PC-9 (cell line): ENCODE data around the gene UBE2B. TPM values are rescaled to one million over a fixed set of nuclear protein-coding genes. Genes with fewer than 3 reads are reported as not detected.

Experiments
- Bru-seq: library from RNA; stranded (reverse); fragments of 400-500 nt; gene quantifications from one replicate; lab custom pipeline; 2021; lab: Mats Ljungman, UMichigan
- BruChase-seq, 2 experiments: library from RNA; stranded (reverse); fragments of 400-500 nt; gene quantifications; one replicate each; lab custom pipeline; 2021; lab: Mats Ljungman, UMichigan
- BruUV-seq: library from RNA; stranded (reverse); fragments of 400-500 nt; replicated peaks from 2 replicates; lab custom pipeline; 2021; lab: Mats Ljungman, UMichigan
- CTCF ChIA-PET: fragments of 300-600 bp; sonication (Branson Sonifier 250); formaldehyde crosslinking; loops from one replicate; lab custom pipeline; 2022; ENCODE audit warnings: antibody characterized with exemption; lab: Charles Lee
- POLR2A ChIA-PET: fragments of 300-600 bp; sonication (Branson Sonifier 250); formaldehyde crosslinking; loops from one replicate; lab custom pipeline; 2022; ENCODE audit warnings: antibody characterized with exemption; ENCODE audit not compliant: unreplicated experiment; lab: Charles Lee
- DNase-seq, 2 experiments: peaks; one replicate each; pipeline versions ENCODE4 v3.0.0 to v3.0.0-alpha.2; 2015 to 2022; ENCODE audit warnings: mixed read lengths in 1 of 2
- H2AFZ ChIP-seq: fragments of 200-600 bp; sonication (generic); 2 replicates; pipeline ENCODE4 v1.8.1; 2017; ENCODE audit warnings: antibody characterized with exemption
- H3F3A ChIP-seq: fragments of 200-600 bp; sonication (generic); 2 replicates; pipeline ENCODE4 v1.8.1; 2017; ENCODE audit warnings: antibody characterized with exemption, mild to moderate bottlenecking, low read depth; ENCODE audit not compliant: insufficient read depth
- H3K27ac ChIP-seq: fragments of 200-600 bp; sonication (generic); 2 replicates; pipeline ENCODE4 v1.6.1; 2016; ENCODE audit warnings: mixed run types
- H3K27me3 ChIP-seq: fragments of 200-600 bp; sonication (generic); 2 replicates; pipeline ENCODE4 v1.6.1; 2016; ENCODE audit warnings: low read depth, mixed run types; ENCODE audit not compliant: insufficient read depth
- H3K36me3 ChIP-seq: fragments of 200-600 bp; sonication (generic); 2 replicates; pipeline ENCODE4 v1.6.1; 2016; ENCODE audit warnings: low read depth, mixed run types
- H3K4me1 ChIP-seq: fragments of 200-600 bp; sonication (generic); replicated peaks from 2 replicates; pipeline ENCODE4 v1.6.1; 2016; ENCODE audit warnings: mixed run types; ENCODE audit not compliant: insufficient read depth
- H3K4me2 ChIP-seq: fragments of 200-600 bp; sonication (generic); 2 replicates; pipeline ENCODE4 v1.6.1; 2017; ENCODE audit warnings: mixed run types
- H3K4me3 ChIP-seq: fragments of 200-600 bp; sonication (generic); 2 replicates; pipeline ENCODE4 v1.6.1; 2016; ENCODE audit warnings: mixed run types
- H3K79me2 ChIP-seq: fragments of 200-600 bp; sonication (generic); 2 replicates; pipeline ENCODE4 v1.6.1; 2017; ENCODE audit warnings: low read depth, mixed run types
- H3K9me2 ChIP-seq: fragments of 200-600 bp; sonication (generic); 2 replicates; pipeline ENCODE4 v1.8.1; 2017; ENCODE audit warnings: mild to moderate bottlenecking; ENCODE audit not compliant: insufficient read depth
- H3K9me3 ChIP-seq: fragments of 200-600 bp; sonication (generic); 2 replicates; pipeline ENCODE4 v1.8.1; 2016; ENCODE audit warnings: low read depth; ENCODE audit not compliant: insufficient read depth
- H4K20me1 ChIP-seq: fragments of 200-600 bp; sonication (generic); 2 replicates; pipeline ENCODE4 v1.8.1; 2017; ENCODE audit not compliant: insufficient read depth
- EZH2 ChIP-seq: fragments of 200-600 bp; sonication (generic); IDR thresholded peaks from 2 replicates; pipeline ENCODE4 v1.8.0; 2017; ENCODE audit warnings: antibody characterized with exemption, low read depth
- intact Hi-C: fragments of 100-400 bp; cut with micrococcal nuclease; formaldehyde crosslinking; loops from one replicate; pipeline ENCODE4 v1.10.0; 2022; ENCODE audit not compliant: unreplicated experiment
- long read RNA-seq: library from polyadenylated mRNA; stranded (forward); transcript quantifications from one replicate; pipeline ENCODE4 v2.0.0, GENCODE V29; 2022
- total RNA-seq: library from RNA; stranded (reverse); gene quantifications from 2 replicates; pipeline ENCODE4 v1.2.3, GENCODE V29; 2021
- TF ChIP-seq, protein P1 (sequence below): fragments of 200-600 bp; sonication (generic); conservative IDR thresholded peaks from 2 replicates; pipeline ENCODE4 v1.6.1; 2017; ENCODE audit warnings: mixed run types, antibody characterized with exemption, mild to moderate bottlenecking, moderate library complexity

Gene UBE2B
- total RNA-seq (61.9 and 85.5 TPM in 2 replicates), Bru-seq, nascent RNA (percentile 94 among the genes with signal in this experiment), BruChase-seq, experiment 1, labeled RNA remaining after a 2-hour chase (percentile 96 among the genes with signal in this experiment), BruChase-seq, experiment 2, labeled RNA remaining after a 6-hour chase (percentile 92 among the genes with signal in this experiment)
- long read RNA-seq, transcript UBE2B-201 (6 exons, 2,515 nt), result major isoform, 25 of 31 reads
- long read RNA-seq, partial matches to known transcripts, result 0 of 31 reads
- long read RNA-seq, other reads (novel, unspliced or antisense), result 4 of 31 reads

DNA sequence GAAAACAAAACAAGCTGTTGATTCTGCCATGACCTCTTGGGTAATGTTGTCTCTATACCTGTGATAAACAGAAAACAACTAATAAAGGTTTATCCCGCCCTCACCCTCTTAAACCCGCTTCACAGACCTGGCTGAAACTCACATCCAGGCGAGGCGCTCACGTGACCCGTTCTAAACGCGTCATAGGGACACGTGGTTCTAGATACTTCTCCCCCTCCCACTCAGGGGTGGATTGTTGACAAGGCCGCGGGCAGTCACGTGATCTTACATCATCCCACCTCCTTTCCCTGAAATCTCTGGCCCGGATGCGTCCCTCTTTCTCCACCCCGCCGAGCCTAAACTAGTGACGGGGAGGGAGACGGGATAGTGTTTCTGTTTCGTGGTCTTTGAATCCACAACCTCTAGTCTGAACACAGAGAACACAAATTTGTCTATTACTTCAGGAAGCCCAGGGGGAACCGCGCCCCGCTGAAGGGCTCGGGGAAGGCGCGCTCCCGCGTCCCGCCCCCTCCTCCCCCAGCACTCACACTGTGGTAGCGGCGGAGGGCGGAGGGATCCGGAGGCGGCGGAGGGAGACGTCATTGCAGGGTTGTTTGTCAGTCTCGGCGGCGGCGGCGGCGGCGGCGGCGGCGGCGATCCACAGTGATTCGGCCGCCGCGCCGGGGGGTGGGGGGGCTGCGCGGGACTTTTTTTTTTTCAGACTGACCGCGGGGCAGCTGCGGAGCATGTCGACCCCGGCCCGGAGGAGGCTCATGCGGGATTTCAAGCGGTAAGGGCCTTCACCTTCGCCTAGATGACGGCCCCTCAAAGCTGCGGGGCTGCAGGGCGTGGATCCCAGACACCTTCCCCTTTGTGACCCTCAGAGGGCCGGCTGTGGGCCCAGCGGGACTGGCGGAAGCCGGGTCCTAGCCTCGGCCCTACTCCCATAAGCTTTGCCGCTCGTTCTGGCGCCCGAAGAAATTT lies at the start of gene UBE2B:
UBE2B (plus strand) TSS at position 699 of the 963 bp plus-strand sequence; CDS start at position 726, 27 bp downstream.
- CTCF ChIA-PET, result interaction anchor here (0.8 kb wide), 1 partner anchor 207 kb away, joined by 3 read pairs; no protein-coding TSS in a partner anchor
- BruUV-seq, result no TSS peak

DNA sequence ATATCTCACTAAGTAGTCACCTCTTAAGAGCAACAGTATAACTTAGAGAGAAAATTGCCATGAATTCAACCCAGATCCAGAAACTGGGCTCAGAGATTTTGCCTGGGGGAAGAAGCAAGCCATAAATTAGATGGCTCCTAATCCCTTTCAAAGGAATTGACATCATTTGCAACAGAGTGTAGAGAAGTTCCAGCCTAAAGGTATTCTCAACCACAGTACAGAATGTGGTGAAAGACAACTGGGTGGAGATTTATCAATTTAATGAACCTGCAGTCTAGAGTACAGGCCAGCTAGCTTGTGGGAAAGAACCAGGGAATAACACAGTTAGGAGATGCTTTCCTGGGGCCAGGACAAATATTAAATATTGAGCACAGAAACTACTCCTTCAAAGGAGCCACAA lies 44.0 kb upstream of the UBE2B start:
- intact Hi-C loops, result no loop called here
- CTCF ChIA-PET, result no interaction called here

More for the DNA sequence above, at the start of gene UBE2B:
- Histone ChIP-seq H3K27me3 (no peaks in the 10 kb centered on the region), H3K27ac (peak within 1 kb of the TSS; percentile 97), H2AFZ (peak within 1 kb of the TSS; percentile 92), H3K79me2 (peaks cover 53% of the 10 kb centered on the region), H3K4me2 (peak within 1 kb of the TSS; percentile 96), H4K20me1 (peaks cover 37% of the 10 kb centered on the region), H3K36me3 (0 out of 2 replicates have a peak, but pooled peaks cover 17% of the 10 kb centered on the region), H3K4me3 (peak within 1 kb of the TSS; percentile 99), H3F3A (peaks cover 24% of the 10 kb centered on the region), H3K4me1 (peaks cover 22% of the 10 kb centered on the region), H3K9me3 (no peaks in the 10 kb centered on the region), H3K9me2 (no peaks in the 10 kb centered on the region)
- peak; percentile 93 for DNase-seq
- POLR2A ChIA-PET, result interaction anchor here (0.6 to 1.0 kb wide), 4 partner anchors 140 to 1874 kb away, joined by 3 to 11 read pairs (median 6); no protein-coding TSS in a partner anchor
- intact Hi-C loops, result loop anchor here (1.0 to 5.0 kb wide), 8 partner anchors 68 to 366 kb away; partner anchors contain the start of genes CAMLG and PPP2CA
- no peak for TF ChIP-seq EZH2
- TF ChIP-seq, protein P1, sequence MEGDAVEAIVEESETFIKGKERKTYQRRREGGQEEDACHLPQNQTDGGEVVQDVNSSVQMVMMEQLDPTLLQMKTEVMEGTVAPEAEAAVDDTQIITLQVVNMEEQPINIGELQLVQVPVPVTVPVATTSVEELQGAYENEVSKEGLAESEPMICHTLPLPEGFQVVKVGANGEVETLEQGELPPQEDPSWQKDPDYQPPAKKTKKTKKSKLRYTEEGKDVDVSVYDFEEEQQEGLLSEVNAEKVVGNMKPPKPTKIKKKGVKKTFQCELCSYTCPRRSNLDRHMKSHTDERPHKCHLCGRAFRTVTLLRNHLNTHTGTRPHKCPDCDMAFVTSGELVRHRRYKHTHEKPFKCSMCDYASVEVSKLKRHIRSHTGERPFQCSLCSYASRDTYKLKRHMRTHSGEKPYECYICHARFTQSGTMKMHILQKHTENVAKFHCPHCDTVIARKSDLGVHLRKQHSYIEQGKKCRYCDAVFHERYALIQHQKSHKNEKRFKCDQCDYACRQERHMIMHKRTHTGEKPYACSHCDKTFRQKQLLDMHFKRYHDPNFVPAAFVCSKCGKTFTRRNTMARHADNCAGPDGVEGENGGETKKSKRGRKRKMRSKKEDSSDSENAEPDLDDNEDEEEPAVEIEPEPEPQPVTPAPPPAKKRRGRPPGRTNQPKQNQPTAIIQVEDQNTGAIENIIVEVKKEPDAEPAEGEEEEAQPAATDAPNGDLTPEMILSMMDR, result no peak

More for the DNA sequence above, 44.0 kb upstream of the UBE2B start:
- no peaks in the 10 kb centered on the region for H3F3A ChIP-seq
- H3K79me2 ChIP-seq, result no peaks in the 10 kb centered on the region
- peaks cover 5% of the 10 kb centered on the region for H3K9me3 ChIP-seq
- no peak overlapping the region for H3K4me3 ChIP-seq
- H3K36me3 ChIP-seq, result no peaks in the 10 kb centered on the region
- H4K20me1 ChIP-seq, result no peaks in the 10 kb centered on the region
- no peaks in the 10 kb centered on the region for H3K27me3 ChIP-seq
- H3K4me2 ChIP-seq, result no peak overlapping the region
- no TSS peak for BruUV-seq
- TF ChIP-seq, protein P1, result no peak
- no peak for TF ChIP-seq EZH2
- H3K27ac ChIP-seq, result no peak overlapping the region
- no peaks in the 10 kb centered on the region for H3K4me1 ChIP-seq
- POLR2A ChIA-PET, result no interaction called here
- H2AFZ ChIP-seq, result no peak overlapping the region
- DNase-seq, result no peak
- no peaks in the 10 kb centered on the region for H3K9me2 ChIP-seq
